ENCODE results near the gene CDH13. TPM values are rescaled to one million over a fixed set of nuclear protein-coding genes. Genes with fewer than 3 reads are reported as not detected.

Gene CDH13
- polyA plus RNA-seq, 3 donors, result 1.0 to 7.7 (median 2.8) TPM

- WGBS, 3 donors, result 64 to 75% (median 72%) methylated on average over 7 of the region's 7 CpGs
- no peak overlapping the region for H3K27ac ChIP-seq (ENCODE audit: low read depth, low read length)
These were observed 3.5 kb upstream of the CDH13 start for GRCh38 chr16:82623241-82623640.

GRCh38 chr16:82625066-82625968 lies 1.5 kb upstream of the CDH13 start:
- 52 to 84% (median 81%) methylated on average over 8 of the region's 8 CpGs for WGBS, 3 donors
- H3K27ac ChIP-seq (ENCODE audit: low read depth, low read length), result no peak overlapping the region

GRCh38 chr16:82628088-82628423 lies 1.3 kb downstream of the CDH13 start:
- H3K27ac ChIP-seq (ENCODE audit: low read depth, low read length), result no peak overlapping the region
- 10 to 17% (median 16%) methylated on average over 13 of the region's 13 CpGs for WGBS, 3 donors

- no peak overlapping the region for H3K27ac ChIP-seq (ENCODE audit: low read depth, low read length)
- 53 to 66% (median 55%) methylated on average over 3 of the region's 3 CpGs for WGBS, 3 donors
These were observed 1.9 kb downstream of the CDH13 start for GRCh38 chr16:82628711-82629110.

- WGBS, 3 donors, result 31 to 35% (median 32%) methylated on average over 8 of the region's 8 CpGs
- H3K27ac ChIP-seq (ENCODE audit: low read depth, low read length), result no peak overlapping the region
These were observed 2.8 kb downstream of the CDH13 start for GRCh38 chr16:82629441-82630027.

- no peak overlapping the region for H3K27ac ChIP-seq (ENCODE audit: low read depth, low read length)
- 29 to 53% (median 33%) methylated on average over 2 of the region's 2 CpGs for WGBS, 3 donors
These were observed 3.5 kb downstream of the CDH13 start for GRCh38 chr16:82630219-82630618.

GRCh38 chr16:82630688-82631087 lies 3.9 kb downstream of the CDH13 start:
- H3K27ac ChIP-seq (ENCODE audit: low read depth, low read length), result no peak overlapping the region
- 45 to 73% (median 56%) methylated on average over 3 of the region's 3 CpGs for WGBS, 3 donors

- no peak overlapping the region for H3K27ac ChIP-seq (ENCODE audit: low read depth, low read length)
- 76 to 83% (median 77%) methylated on average over 10 of the region's 10 CpGs for WGBS, 3 donors
These were observed 5.2 kb downstream of the CDH13 start for GRCh38 chr16:82631701-82632685.

GRCh38 chr16:82633964-82634600 lies 7.3 kb downstream of the CDH13 start:
- no peak overlapping the region for H3K27ac ChIP-seq (ENCODE audit: low read depth, low read length)
- 59 to 70% (median 69%) methylated on average over 15 of the region's 15 CpGs for WGBS, 3 donors

- 53 to 85% (median 80%) methylated on average over 2 of the region's 2 CpGs for WGBS, 3 donors
- H3K27ac ChIP-seq (ENCODE audit: low read depth, low read length), result no peak overlapping the region
These were observed 8.3 kb downstream of the CDH13 start for GRCh38 chr16:82634955-82635610.

- no peak overlapping the region for H3K27ac ChIP-seq (ENCODE audit: low read depth, low read length)
- WGBS, 3 donors, result 59 to 92% (median 82%) methylated on average over 3 of the region's 3 CpGs
These were observed 9.7 kb downstream of the CDH13 start for GRCh38 chr16:82636485-82636884.

GRCh38 chr16:82636958-82637357 lies 10.2 kb downstream of the CDH13 start:
- WGBS, 3 donors, result 61 to 83% (median 70%) methylated on average over 3 of the region's 3 CpGs
- H3K27ac ChIP-seq (ENCODE audit: low read depth, low read length), result no peak overlapping the region

- H3K27ac ChIP-seq (ENCODE audit: low read depth, low read length), result no peak overlapping the region
- WGBS, 3 donors, result 64 to 69% (median 69%) methylated on average over 4 of the region's 4 CpGs
These were observed 11.5 kb downstream of the CDH13 start for GRCh38 chr16:82638095-82638798.

GRCh38 chr16:82639263-82639662 lies 12.5 kb downstream of the CDH13 start:
- 54 to 67% (median 63%) methylated on average over 3 of the region's 3 CpGs for WGBS, 3 donors
- H3K27ac ChIP-seq (ENCODE audit: low read depth, low read length), result no peak overlapping the region

GRCh38 chr16:82639666-82640336 lies 13.0 kb downstream of the CDH13 start:
- H3K27ac ChIP-seq (ENCODE audit: low read depth, low read length), result no peak overlapping the region
- 16 to 32% (median 31%) methylated on average over 9 of the region's 9 CpGs for WGBS, 3 donors

- no peak overlapping the region for H3K27ac ChIP-seq (ENCODE audit: low read depth, low read length)
- 81 to 84% (median 84%) methylated on average over 6 of the region's 6 CpGs for WGBS, 3 donors
These were observed 14.7 kb downstream of the CDH13 start for GRCh38 chr16:82641336-82641984.
